HG03060 (cell line): ENCODE measurements around the gene HLX.

Experiments
- ATAC-seq: cut with Tn5 transposase; IDR thresholded peaks from one replicate; pipeline ENCODE4 v1.9.1; 2021; ENCODE audit warnings: low read depth, moderate number of reproducible peaks; ENCODE audit not compliant: unreplicated experiment

The HLX gene

DNA sequence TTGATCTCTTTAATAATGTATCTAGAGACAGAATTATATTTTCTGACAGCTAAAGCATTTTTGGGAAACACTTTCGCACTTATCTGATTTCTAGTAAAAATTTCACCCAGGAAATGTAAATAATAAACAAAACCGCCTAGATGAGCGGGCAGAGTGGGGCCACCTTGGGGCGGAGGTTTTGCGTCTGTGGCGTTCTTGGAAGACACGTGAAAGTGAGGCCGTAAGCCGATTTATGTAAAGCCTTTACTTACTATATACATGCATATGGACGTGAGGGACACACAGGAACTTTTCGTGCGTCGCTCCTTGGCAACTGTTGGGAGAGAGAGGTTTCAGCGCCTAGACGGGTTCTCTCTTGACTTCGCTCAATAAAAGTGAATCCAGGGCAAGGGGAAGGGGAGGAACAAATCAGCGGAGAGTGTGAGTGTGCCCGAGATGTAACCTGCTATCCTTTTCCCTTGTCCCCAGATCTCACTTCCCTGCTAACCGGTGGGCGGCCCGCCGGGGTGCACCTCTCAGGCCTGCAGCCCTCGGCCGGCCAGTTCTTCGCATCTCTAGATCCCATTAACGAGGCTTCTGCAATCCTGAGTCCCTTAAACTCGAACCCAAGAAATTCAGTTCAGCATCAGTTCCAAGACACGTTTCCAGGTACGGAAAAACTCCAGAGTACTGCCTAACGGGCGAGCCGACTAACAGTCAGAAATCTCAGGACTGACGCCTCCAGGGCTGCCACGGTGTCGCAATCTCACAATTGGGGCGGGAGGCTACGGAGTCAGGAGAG is 1.7 kb downstream of the HLX start:
- ATAC-seq = no peak

GRCh38 chr1:220882061-220882891 is 3.0 kb downstream of the HLX start:
- ATAC-seq = no peak

DNA sequence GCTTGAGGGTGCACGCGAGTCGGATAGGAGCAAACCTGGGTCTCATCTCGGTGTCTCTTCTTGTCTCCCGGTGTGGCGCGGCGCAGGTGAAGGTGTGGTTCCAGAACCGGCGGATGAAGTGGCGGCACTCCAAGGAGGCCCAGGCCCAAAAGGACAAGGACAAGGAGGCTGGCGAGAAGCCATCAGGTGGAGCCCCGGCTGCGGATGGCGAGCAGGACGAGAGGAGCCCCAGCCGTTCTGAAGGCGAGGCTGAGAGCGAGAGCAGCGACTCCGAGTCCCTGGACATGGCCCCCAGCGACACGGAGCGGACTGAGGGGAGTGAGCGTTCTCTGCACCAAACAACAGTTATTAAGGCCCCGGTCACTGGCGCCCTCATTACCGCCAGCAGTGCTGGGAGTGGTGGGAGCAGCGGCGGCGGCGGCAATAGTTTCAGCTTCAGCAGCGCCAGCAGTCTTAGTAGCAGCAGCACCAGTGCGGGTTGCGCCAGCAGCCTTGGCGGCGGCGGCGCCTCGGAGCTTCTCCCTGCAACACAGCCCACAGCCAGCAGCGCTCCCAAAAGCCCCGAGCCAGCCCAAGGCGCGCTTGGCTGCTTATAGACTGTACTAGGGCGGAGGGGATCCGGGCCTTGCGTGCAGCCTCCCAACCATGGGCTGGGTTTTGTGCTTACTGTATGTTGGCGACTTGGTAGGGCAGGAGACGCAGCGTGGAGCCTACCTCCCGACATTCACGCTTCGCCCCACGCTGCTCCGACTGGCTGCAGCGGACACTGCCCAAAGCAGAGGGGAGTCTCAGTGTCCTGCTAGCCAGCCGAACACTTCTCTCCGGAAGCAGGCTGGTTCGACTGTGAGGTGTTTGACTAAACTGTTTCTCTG is 5.1 kb downstream of the HLX start:
- ATAC-seq = no peak

DNA sequence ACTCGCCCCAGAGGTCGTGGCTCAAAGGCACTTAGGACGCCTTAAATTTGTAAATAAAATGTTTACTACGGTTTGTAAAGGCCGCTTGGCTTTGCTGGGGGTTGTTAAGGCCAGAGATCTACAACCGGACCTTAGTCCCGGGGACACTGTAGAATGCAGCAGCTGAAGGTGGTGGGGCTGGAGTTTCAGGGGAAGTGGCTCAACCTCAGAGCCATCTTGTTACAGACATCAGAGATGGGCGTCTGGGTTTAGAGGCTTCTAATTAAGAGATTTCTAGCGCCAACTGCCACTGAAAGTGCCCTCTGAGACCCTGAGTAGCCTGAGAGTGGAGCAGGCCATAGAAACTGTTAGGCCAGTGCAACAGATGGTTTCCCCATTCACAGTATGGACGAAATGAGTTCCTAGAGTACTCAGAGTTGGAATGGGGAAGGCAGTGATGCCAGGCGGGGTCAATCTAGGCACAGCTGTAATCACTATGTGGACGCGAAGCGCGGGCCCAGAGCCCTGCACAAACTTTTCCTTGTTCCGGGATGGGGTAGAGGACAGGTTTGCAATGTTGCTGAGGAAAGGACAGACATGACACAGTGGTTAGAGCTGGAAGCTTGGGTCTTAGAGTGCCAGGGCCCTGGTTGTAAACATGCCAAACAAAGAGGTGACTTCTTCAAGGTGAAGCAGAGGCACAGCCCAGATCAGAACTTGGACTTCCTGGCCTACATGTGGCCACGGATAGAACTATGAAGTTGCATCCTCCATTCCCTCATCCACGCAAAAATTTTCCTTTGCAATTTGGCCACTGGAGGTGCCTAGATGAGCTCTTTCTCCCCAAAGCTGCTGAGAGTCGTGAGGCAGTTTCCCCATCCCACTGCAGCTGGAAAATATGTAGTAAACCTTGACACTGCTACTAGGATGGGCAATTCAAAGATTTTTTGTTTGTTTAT is 6.0 kb downstream of the HLX start:
- ATAC-seq = no peak

- no peak for ATAC-seq
Observed at GRCh38 chr1:220885971-220886370, 6.7 kb downstream of the HLX start.

DNA sequence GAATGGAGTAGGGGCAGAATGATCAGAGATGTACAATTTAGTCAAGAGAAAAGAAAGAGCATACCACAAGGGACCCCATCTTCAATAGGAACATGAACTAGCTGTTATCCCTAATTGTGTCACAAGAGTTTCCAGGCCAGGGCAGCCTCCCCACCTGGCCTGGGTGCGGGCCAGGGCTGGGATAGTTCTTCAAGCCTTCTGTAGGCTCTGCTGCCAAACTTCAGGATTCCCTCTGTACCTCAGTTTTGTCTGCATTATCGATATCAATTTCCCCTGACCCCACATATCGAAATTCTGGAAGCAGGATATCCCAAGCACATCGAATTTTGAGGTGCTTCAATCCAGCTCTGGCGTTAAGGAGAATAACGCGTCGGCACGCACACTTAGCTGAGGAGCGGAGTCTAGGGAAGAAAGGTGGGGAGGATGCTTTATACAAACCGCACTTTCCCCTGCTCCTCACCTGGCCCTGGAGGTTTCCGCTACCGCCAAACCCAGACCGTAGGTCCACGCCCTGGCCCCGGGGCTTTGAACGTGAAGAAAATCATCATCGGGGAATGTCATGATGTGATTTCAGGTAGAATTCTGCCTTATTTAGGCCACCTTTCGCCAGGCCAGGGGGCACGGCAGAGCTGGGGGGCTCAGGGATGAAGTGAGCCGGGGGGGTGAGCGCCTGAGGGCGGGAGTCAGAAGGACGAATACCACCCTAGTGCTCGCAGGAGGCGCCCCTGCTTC is 7.4 kb downstream of the HLX start:
- ATAC-seq = no peak

DNA sequence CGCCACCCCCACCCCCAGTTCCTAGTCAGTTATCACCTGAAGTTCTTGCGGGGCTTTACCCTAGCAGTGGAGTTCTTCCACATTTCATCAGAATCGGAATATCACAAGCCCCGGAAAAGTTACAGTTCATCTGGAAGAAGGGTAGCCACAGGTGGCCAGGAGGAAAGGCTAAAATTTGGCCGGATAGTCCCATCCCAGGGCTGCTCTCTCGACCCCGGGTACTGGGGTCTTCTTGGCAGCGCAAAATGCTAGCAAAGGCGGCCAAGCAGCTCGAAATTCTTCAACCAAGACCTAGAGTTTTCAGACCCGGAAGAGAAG is 7.9 kb downstream of the HLX start:
- ATAC-seq = no peak

GRCh38 chr1:220887520-220888416 is 8.5 kb downstream of the HLX start:
- no peak for ATAC-seq

- no peak for ATAC-seq
Observed at GRCh38 chr1:220888417-220888986, 9.3 kb downstream of the HLX start.

DNA sequence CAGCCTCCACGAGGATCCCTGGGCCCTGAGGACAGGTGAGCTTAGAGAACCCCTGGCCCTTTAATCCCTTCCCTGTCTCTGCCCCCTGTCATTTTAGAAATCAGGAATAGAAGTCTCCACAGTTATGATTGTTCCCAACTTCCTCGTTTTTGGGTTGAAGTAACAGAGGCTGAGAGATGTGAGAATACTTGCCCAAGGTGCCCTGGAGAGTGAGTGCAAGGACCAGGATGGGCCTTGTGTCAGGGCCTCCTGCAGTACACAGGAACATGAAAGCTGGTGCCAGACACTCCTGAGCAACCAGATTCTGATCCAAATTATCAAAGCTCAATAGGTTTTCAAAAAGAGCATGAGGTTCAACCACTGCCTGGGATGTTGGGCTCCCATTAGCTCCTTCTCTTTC is 10.1 kb downstream of the HLX start:
- no peak for ATAC-seq

GRCh38 chr1:220889848-220890287 is 10.6 kb downstream of the HLX start:
- no peak for ATAC-seq

GRCh38 chr1:220890602-220891001 is 11.4 kb downstream of the HLX start:
- ATAC-seq = no peak

DNA sequence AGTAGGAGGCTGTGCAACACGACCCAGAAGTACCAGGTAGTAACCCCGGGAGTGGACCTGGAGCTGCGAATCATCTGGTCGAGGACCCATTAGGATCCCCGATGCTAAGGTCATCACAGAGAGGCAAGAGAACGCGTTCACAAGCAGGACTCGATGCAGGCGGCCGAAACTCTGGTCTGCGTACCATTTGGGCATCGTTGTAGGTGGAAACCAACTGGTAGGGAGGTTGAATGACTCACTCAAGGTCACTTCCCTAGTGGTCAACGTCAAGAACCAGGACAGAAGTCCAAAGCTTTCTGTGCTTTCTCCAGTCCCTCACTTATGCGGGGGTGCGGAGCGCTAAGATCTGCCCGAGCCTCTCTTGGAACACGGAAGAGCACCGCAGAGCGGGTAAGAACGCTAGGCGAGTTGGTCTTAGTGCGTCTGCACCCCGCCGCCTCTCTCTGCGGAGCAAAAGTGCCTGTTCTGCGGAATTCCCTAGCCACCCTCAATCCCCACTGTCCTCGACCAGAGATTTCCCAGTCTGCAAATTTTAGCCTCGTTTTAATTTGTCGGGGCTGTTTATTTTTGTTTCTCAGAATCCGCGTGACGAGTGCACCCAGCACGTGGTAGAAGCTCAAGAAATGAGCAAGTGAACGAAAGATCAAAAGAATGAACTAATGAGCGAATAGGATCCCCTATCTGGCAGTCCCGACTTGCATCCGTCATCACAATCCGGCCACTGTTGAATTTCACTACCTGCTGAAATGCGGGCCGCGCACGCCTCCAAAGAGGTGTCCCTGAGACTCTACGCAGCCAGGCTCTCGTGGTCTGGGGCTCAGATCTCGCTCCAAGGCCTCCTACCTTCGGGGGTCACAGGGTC is 12.2 kb downstream of the HLX start:
- ATAC-seq = no peak

DNA sequence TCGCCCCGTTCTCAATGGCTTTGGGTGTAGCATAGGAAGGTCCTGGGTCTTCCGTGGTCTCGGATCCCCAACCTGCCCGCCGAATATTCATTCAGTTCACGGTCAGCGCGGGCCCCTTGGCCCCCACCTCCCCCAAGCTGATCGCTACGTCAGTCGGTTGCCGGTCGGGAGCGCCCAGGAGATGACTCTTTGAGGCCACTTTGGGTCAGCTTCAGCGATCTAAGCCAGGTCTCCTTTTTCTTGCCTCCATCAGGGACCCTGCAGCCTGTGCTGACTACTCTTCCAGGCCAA is 12.8 kb downstream of the HLX start:
- ATAC-seq = no peak

- no peak for ATAC-seq
Observed at GRCh38 chr1:220892997-220893700, 13.9 kb downstream of the HLX start.

GRCh38 chr1:220893701-220894024 is 14.4 kb downstream of the HLX start:
- no peak for ATAC-seq
